IMR-90 (cell line): ENCODE data around the gene TTC28. TPM values are rescaled to one million over a fixed set of nuclear protein-coding genes. Genes with fewer than 3 reads are reported as not detected.

ENCODE experiments used
- ATAC-seq: fragments of 200-7000 bp; cut with Tn5 transposase; 2 replicates; pipeline ENCODE4 v1.9.1; 2020; ENCODE audit warnings: low read depth, mild to moderate bottlenecking, moderate library complexity
- BruUV-seq: library from RNA; stranded (reverse); fragments of 400-500 nt; replicated peaks from 2 replicates; lab custom pipeline; 2021; lab: Mats Ljungman, UMichigan
- CTCF ChIA-PET: fragments of 300-600 bp; formaldehyde crosslinking; extraction: SDS; loops from one replicate; lab custom pipeline; 2021; ENCODE audit warnings: antibody characterized with exemption; lab: Yijun Ruan, JAX
- POLR2A ChIA-PET: fragments of 300-600 bp; sonication (Branson Sonifier 250); formaldehyde crosslinking; loops from one replicate; lab custom pipeline; 2022; ENCODE audit warnings: antibody characterized with exemption; ENCODE audit not compliant: unreplicated experiment; lab: Charles Lee
- DNase-seq: peaks from one replicate; pipeline ENCODE4 v3.0.0; 2013
- H2AFZ ChIP-seq: replicated peaks from 2 replicates; pipeline ENCODE3; 2013; ENCODE audit warnings: low read length, mild to moderate bottlenecking; ENCODE audit not compliant: poor library complexity
- H2AK5ac ChIP-seq: 2 replicates; pipeline ENCODE4 v1.6.1; 2013; ENCODE audit warnings: low read depth, low read length, inconsistent platforms
- H2AK9ac ChIP-seq: replicated peaks from 2 replicates; pipeline ENCODE3; 2013; ENCODE audit warnings: mild to moderate bottlenecking, low read depth, low read length, moderate library complexity; ENCODE audit not compliant: poor library complexity
- H2BK120ac ChIP-seq: 2 replicates; pipeline ENCODE4 v1.6.1; 2013; ENCODE audit warnings: low read depth, low read length, inconsistent platforms
- H2BK15ac ChIP-seq: 3 replicates; pipeline ENCODE4 v1.6.1; 2013; ENCODE audit warnings: low read depth, low read length, inconsistent platforms
- H2BK20ac ChIP-seq: 2 replicates; pipeline ENCODE4 v1.6.1; 2013; ENCODE audit warnings: low read depth, mild to moderate bottlenecking, inconsistent platforms, low read length, moderate library complexity
- H2BK5ac ChIP-seq: 2 replicates; pipeline ENCODE4 v1.6.1; 2013; ENCODE audit warnings: mild to moderate bottlenecking, low read depth, low read length, inconsistent platforms; ENCODE audit not compliant: poor library complexity, severe bottlenecking
- H3K14ac ChIP-seq: replicated peaks from 2 replicates; pipeline ENCODE4 v1.6.1; 2013; ENCODE audit warnings: low read depth, low read length, inconsistent platforms
- H3K18ac ChIP-seq: 2 replicates; pipeline ENCODE4 v1.6.1; 2013; ENCODE audit warnings: low read depth, low read length, control low read depth
- H3K23ac ChIP-seq: 2 replicates; pipeline ENCODE4 v1.6.1; 2013; ENCODE audit warnings: low read depth, low read length, inconsistent platforms
- H3K27ac ChIP-seq: 2 replicates; pipeline ENCODE4 v1.5.1; 2013; ENCODE audit warnings: mild to moderate bottlenecking, control low read depth, low read length; ENCODE audit not compliant: insufficient read depth
- H3K27me3 ChIP-seq: 2 replicates; pipeline ENCODE4 v1.6.1; 2013; ENCODE audit warnings: low read length; ENCODE audit not compliant: control insufficient read depth, insufficient read depth
- H3K36me3 ChIP-seq: 2 replicates; pipeline ENCODE4 v1.6.1; 2013; ENCODE audit warnings: low read length, mixed read lengths; ENCODE audit not compliant: control insufficient read depth, insufficient read depth
- H3K4ac ChIP-seq: 2 replicates; pipeline ENCODE4 v1.6.1; 2013; ENCODE audit warnings: low read depth, low read length, inconsistent platforms
- H3K4me1 ChIP-seq: 2 replicates; pipeline ENCODE4 v1.6.1; 2013; ENCODE audit warnings: low read length, mixed read lengths; ENCODE audit not compliant: control insufficient read depth, insufficient read depth
- H3K4me2 ChIP-seq: 2 replicates; pipeline ENCODE4 v1.6.1; 2013; ENCODE audit warnings: low read depth, mild to moderate bottlenecking, control low read depth, low read length, moderate library complexity
- H3K4me3 ChIP-seq: 2 replicates; pipeline ENCODE4 v1.5.1; 2013; ENCODE audit warnings: low read depth, mild to moderate bottlenecking, control low read depth, low read length, moderate library complexity; ENCODE audit not compliant: insufficient read depth
- H3K56ac ChIP-seq: 2 replicates; pipeline ENCODE4 v1.6.1; 2013; ENCODE audit warnings: low read length, inconsistent platforms; ENCODE audit not compliant: insufficient read depth; ENCODE audit errors: extremely low read depth
- H3K79me1 ChIP-seq, 2 experiments: 2 replicates each; pipeline ENCODE4 v1.6.1; 2013; ENCODE audit warnings: low read length in 2 of 2, inconsistent platforms in 1 of 2, low read depth in 1 of 2
- H3K9ac ChIP-seq: 2 replicates; pipeline ENCODE4 v1.6.1; 2013; ENCODE audit warnings: low read depth, low read length, control low read depth
- H3K9me1 ChIP-seq: 2 replicates; pipeline ENCODE4 v1.6.1; 2013; ENCODE audit warnings: low read length, inconsistent platforms; ENCODE audit not compliant: insufficient read depth
- H3K9me3 ChIP-seq: 2 replicates; pipeline ENCODE4 v1.6.1; 2013; ENCODE audit warnings: low read length; ENCODE audit not compliant: control insufficient read depth, insufficient read depth
- H4K20me1 ChIP-seq: 2 replicates; pipeline ENCODE4 v1.6.1; 2013; ENCODE audit warnings: low read length, inconsistent platforms; ENCODE audit not compliant: insufficient read depth
- H4K5ac ChIP-seq: 2 replicates; pipeline ENCODE4 v1.6.1; 2013; ENCODE audit warnings: mild to moderate bottlenecking, low read depth, low read length, control low read depth
- H4K8ac ChIP-seq, 2 experiments: 2 replicates each; pipeline ENCODE4 v1.6.1; 2013; ENCODE audit warnings: low read depth in 2 of 2, low read length in 2 of 2, control low read depth in 1 of 2, inconsistent platforms in 1 of 2
- H4K91ac ChIP-seq: 2 replicates; pipeline ENCODE4 v1.6.1; 2013; ENCODE audit warnings: low read depth, low read length, inconsistent platforms; ENCODE audit not compliant: insufficient read depth
- CHD1 ChIP-seq: IDR thresholded peaks from 2 replicates; pipeline ENCODE4 v1.6.1; 2012; ENCODE audit warnings: low read depth, low read length, improper control_type of control experiment
- FOS ChIP-seq: fragments of 150-350 bp; IDR thresholded peaks from 2 replicates; pipeline ENCODE4 v1.6.1; 2016; ENCODE audit warnings: low read depth, low read length
- MAZ ChIP-seq: IDR thresholded peaks from 2 replicates; pipeline ENCODE4 v1.6.1; 2012; ENCODE audit warnings: low read depth, mild to moderate bottlenecking, low read length, improper control_type of control experiment, moderate library complexity, borderline replicate concordance
- MXI1 ChIP-seq: IDR thresholded peaks from 2 replicates; pipeline ENCODE4 v1.6.1; 2012; ENCODE audit warnings: low read depth, mild to moderate bottlenecking, low read length, moderate library complexity, borderline replicate concordance
- NFE2L2 ChIP-seq: fragments of 150-350 bp; IDR thresholded peaks from 2 replicates; pipeline ENCODE4 v1.6.1; 2016; ENCODE audit warnings: low read depth, mild to moderate bottlenecking, low read length
- POLR2A ChIP-seq: IDR thresholded peaks from 2 replicates; pipeline ENCODE4 v1.6.1; 2012; ENCODE audit warnings: mild to moderate bottlenecking, low read depth, low read length
- RAD21 ChIP-seq: IDR thresholded peaks from 2 replicates; pipeline ENCODE4 v1.6.1; 2012; ENCODE audit warnings: low read length, improper control_type of control experiment
- RCOR1 ChIP-seq: IDR thresholded peaks from 2 replicates; pipeline ENCODE4 v1.6.1; 2012; ENCODE audit warnings: mild to moderate bottlenecking, low read length, improper control_type of control experiment; ENCODE audit not compliant: insufficient replicate concordance
- RFX5 ChIP-seq: IDR thresholded peaks from 2 replicates; pipeline ENCODE4 v1.8.0; 2012; ENCODE audit warnings: low read depth, mild to moderate bottlenecking, low read length, moderate library complexity
- SMC3 ChIP-seq: fragments of 150-350 bp; IDR thresholded peaks from 2 replicates; pipeline ENCODE4 v1.6.1; 2016; ENCODE audit warnings: low read depth, mild to moderate bottlenecking, antibody characterized with exemption, low read length, moderate library complexity
- WGBS, 2 experiments: methylation state at CpG; one replicate each; pipeline versions ENCODE4 v1.1.5 to v1.1.7; 2013; ENCODE audit warnings: missing lambda C conversion rate in 2 of 2; ENCODE audit not compliant: insufficient read length in 1 of 2; ENCODE audit errors: extremely low coverage in 2 of 2; 5-methylcytosine and 5-hydroxymethylcytosine counted together
- dilution Hi-C: fragments of 300-500 bp; cut with HindIII; formaldehyde crosslinking; loops from one replicate; pipeline ENCODE4 v1.14.3; 2018; ENCODE audit warnings: low sequenced_read_pairs; ENCODE audit not compliant: unreplicated experiment
- in situ Hi-C: fragments of 300-500 bp; cut with MboI; formaldehyde crosslinking; loops from 3 replicates; pipeline ENCODE4 v1.14.3; 2019; ENCODE audit warnings: low sequenced_read_pairs, inconsistent platforms, mixed read lengths
- intact Hi-C: fragments of 100-400 bp; cut with micrococcal nuclease; formaldehyde crosslinking; loops from 2 replicates; pipeline ENCODE4 v1.10.0; 2022
- polyA plus RNA-seq, 3 experiments: library from polyadenylated mRNA; depleted of rRNA; stranded (reverse); fragments of >200 nt; gene quantifications; 2 replicates each; pipeline ENCODE4 v1.2.3, GENCODE V29; 2012; ENCODE audit warnings: low replicate concordance in 1 of 3
- total RNA-seq: library from RNA; depleted of rRNA; stranded (reverse); fragments of >200 nt; gene quantifications from 2 replicates; pipeline ENCODE4 v1.2.3, GENCODE V29; 2012
- TF ChIP-seq, protein P1 (sequence below): fragments of 150-350 bp; IDR thresholded peaks from 2 replicates; pipeline ENCODE4 v1.6.1; 2017; ENCODE audit warnings: mild to moderate bottlenecking, antibody characterized with exemption, low read length, low read depth
- TF ChIP-seq, protein P2 (sequence below): conservative IDR thresholded peaks from 2 replicates; pipeline ENCODE4 v1.5.1; 2012; ENCODE audit warnings: mild to moderate bottlenecking, low read depth, low read length, improper control_type of control experiment
- TF ChIP-seq, protein P3 (sequence below): fragments of 150-350 bp; IDR thresholded peaks from 2 replicates; pipeline ENCODE4 v1.6.1; 2016; ENCODE audit warnings: low read depth, mild to moderate bottlenecking, low read length, moderate library complexity, borderline replicate concordance

Gene TTC28
- total and polyA plus RNA-seq, 2 of the 4 experiments (the other 2 are of a cell fraction): 5.6 to 13.3 TPM

DNA sequence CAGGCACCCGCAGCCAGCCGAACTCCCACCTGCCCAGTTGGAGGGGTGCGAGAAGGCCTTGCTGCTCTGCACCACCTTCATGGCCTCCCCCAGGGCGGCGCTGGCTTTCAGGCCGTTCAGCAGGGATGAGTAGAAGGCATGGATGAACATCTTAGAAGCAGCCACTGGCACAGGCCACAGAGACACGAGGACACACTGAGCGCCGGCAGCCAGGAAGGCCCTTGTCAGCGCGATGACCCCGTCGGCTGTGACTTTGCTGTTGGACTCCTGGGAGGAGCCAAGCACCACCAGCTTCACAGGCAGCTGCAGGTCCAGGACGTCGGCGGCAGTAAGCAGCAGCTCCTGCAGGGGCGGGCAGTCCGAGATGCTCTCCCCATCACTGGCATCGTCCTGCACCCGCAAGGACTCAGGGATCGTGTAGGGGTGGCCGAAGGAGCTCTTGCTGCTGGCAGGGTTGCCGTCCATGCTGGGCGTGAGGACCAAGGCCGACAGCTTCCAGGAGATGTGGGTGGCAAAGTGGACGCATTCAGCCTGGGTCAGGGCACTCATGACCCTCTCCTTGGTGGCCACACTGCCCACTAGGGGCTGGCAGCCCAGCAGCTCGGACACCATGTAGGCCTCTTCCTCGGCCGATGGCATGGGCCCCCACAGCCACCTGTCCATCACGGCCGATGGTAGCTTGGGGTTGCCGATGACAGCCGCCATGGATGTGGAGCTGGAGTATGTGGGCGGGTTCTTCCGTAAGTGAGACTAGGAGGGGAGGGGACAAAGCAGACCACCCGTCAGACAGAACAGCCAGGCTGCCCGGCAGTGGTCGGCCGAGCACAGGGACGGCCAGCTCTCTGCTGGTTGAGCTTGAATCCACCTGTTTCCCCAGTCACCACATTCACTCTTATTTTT lies 680.9 kb downstream of the TTC28 start:
- Histone ChIP-seq H2BK120ac (no peak overlapping the region), H3K14ac (no peak overlapping the region), H2AFZ (peak overlapping the region; percentile 37), H3K27ac (no peak overlapping the region), H3K4ac (no peak overlapping the region), H3K4me2 (no peak overlapping the region), H3K9me1 (peaks cover 5% of the 10 kb centered on the region; the same call in 1 of the 2 replicates), H3K4me1 (peaks cover 3% of the 10 kb centered on the region; the same call in 1 of the 2 replicates), H3K56ac (no peak overlapping the region), H3K9ac (no peak overlapping the region), H3K36me3 (peaks cover 43% of the 10 kb centered on the region), H2AK9ac (no peak overlapping the region), H3K23ac (no peak overlapping the region), H3K9me3 (no peaks in the 10 kb centered on the region), H2BK20ac (no peak overlapping the region), H3K27me3 (no peaks in the 10 kb centered on the region), H3K18ac (no peak overlapping the region), H4K5ac (no peak overlapping the region), H2AK5ac (no peak overlapping the region), H4K91ac (no peak overlapping the region), H4K8ac (no peak overlapping the region), H2BK15ac (no peak overlapping the region), H2BK5ac (no peak overlapping the region), H3K4me3 (no peak overlapping the region), H3K79me1 (no peaks in the 10 kb centered on the region), H4K20me1 (no peaks in the 10 kb centered on the region)
- WGBS, 2 experiments: 97% methylated on average over 12 of the region's 40 CpGs; no CpG with 5 or more reads in 1 of the 2 experiments
- dilution Hi-C loops: no loop called here
- ATAC-seq (no peak), DNase-seq (no peak)
- ChIA-PET CTCF (interaction anchor here (0.8 kb wide), 1 partner anchor 82 kb away, joined by 3 read pairs; no protein-coding TSS in a partner anchor), POLR2A (no interaction called here)
- BruUV-seq: no TSS peak
- TF ChIP-seq MXI1 (no peak), POLR2A (no peak), MAZ (no peak), FOS (no peak), SMC3 (no peak), RFX5 (no peak), RCOR1 (no peak), NFE2L2 (no peak), CHD1 (no peak), RAD21 (no peak)
- TF ChIP-seq, protein P1, sequence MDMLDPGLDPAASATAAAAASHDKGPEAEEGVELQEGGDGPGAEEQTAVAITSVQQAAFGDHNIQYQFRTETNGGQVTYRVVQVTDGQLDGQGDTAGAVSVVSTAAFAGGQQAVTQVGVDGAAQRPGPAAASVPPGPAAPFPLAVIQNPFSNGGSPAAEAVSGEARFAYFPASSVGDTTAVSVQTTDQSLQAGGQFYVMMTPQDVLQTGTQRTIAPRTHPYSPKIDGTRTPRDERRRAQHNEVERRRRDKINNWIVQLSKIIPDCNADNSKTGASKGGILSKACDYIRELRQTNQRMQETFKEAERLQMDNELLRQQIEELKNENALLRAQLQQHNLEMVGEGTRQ: no peak
- TF ChIP-seq, protein P2, sequence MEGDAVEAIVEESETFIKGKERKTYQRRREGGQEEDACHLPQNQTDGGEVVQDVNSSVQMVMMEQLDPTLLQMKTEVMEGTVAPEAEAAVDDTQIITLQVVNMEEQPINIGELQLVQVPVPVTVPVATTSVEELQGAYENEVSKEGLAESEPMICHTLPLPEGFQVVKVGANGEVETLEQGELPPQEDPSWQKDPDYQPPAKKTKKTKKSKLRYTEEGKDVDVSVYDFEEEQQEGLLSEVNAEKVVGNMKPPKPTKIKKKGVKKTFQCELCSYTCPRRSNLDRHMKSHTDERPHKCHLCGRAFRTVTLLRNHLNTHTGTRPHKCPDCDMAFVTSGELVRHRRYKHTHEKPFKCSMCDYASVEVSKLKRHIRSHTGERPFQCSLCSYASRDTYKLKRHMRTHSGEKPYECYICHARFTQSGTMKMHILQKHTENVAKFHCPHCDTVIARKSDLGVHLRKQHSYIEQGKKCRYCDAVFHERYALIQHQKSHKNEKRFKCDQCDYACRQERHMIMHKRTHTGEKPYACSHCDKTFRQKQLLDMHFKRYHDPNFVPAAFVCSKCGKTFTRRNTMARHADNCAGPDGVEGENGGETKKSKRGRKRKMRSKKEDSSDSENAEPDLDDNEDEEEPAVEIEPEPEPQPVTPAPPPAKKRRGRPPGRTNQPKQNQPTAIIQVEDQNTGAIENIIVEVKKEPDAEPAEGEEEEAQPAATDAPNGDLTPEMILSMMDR: no peak
- TF ChIP-seq, protein P3, sequence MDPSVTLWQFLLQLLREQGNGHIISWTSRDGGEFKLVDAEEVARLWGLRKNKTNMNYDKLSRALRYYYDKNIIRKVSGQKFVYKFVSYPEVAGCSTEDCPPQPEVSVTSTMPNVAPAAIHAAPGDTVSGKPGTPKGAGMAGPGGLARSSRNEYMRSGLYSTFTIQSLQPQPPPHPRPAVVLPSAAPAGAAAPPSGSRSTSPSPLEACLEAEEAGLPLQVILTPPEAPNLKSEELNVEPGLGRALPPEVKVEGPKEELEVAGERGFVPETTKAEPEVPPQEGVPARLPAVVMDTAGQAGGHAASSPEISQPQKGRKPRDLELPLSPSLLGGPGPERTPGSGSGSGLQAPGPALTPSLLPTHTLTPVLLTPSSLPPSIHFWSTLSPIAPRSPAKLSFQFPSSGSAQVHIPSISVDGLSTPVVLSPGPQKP: no peak
- intact Hi-C loops: no loop called here
- in situ Hi-C loops: no loop called here
